Urinary bladder (tissue), 4 donors: ENCODE measurements around the gene GDF3. TPM values are rescaled to one million over a fixed set of nuclear protein-coding genes. Genes with fewer than 3 reads are reported as not detected.
"Not testable (repeated sequence)": the region's sequence is repeated elsewhere in the genome, so short reads cannot be mapped to it uniquely, and the experiment has no call there.

Source experiments
- DNase-seq: peaks from one replicate; pipeline ENCODE4 v3.0.0-alpha.2; 2015; ENCODE audit errors: extremely low spot score
- H3K27ac ChIP-seq: one replicate; pipeline ENCODE4 v1.5.1; 2013; ENCODE audit warnings: low read depth, mild to moderate bottlenecking, moderate library complexity
- H3K36me3 ChIP-seq: one replicate; pipeline ENCODE4 v1.6.1; 2013; ENCODE audit warnings: mild to moderate bottlenecking, moderate library complexity; ENCODE audit not compliant: insufficient read depth
- H3K4me1 ChIP-seq: one replicate; pipeline ENCODE4 v1.6.1; 2013; ENCODE audit warnings: mild to moderate bottlenecking, moderate library complexity; ENCODE audit not compliant: insufficient read depth
- H3K4me3 ChIP-seq: one replicate; pipeline ENCODE4 v1.5.1; 2013; ENCODE audit warnings: low read depth, low read length
- WGBS: extraction: QIAGEN DNeasy Blood & Tissue Kit; methylation state at CpG from one replicate; pipeline ENCODE4 v1.1.7; 2013; 5-methylcytosine and 5-hydroxymethylcytosine counted together
- polyA plus RNA-seq: library from polyadenylated mRNA; stranded (reverse); fragments of 200-250 nt; gene quantifications from one replicate; pipeline ENCODE4 v1.2.3, GENCODE V29; 2013
- total RNA-seq: library from RNA; depleted of rRNA; stranded (reverse); fragments of >200 nt; gene quantifications from one replicate; pipeline ENCODE4 v1.2.3, GENCODE V29; 2014
- donor health status: healthy with polysubstance abuse.
- donor health status: healthy.

The GDF3 gene
- total and polyA plus RNA-seq, 2 donors: 0.20 TPM; not detected in 1

DNA sequence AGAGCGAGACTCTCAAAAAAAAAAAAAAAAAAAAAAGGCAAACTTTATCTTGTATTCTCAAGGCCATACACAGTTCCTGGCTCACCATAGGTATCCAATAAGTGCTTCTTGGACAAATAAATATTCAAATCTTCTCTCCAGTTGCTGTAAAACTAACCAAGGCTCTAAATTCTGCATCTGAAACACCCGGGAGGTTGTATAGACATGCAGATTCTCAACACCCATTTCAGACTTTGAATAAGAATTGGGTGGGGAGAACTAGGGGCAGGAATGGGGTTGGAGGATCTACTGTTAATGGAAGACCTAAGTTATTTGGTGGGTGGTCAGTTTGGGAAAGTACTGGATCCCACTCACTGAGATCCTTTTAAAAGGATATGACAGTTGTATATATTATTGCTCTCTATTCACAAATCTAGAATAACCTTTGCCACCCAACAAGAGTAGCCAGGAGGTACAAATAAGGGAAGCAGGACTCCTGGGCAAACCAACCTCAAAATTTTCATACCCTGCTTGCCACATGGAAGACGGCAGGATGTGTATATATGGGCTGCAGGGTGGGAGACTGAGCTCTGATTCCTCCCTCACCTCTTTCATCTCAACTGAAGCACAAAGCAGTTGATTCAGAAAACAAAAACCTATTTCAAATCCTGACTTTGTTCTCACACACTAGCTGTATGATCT, 879 bp downstream of the GDF3 start:
- no peaks in the 10 kb centered on the region for H3K36me3 ChIP-seq
- no peaks in the 10 kb centered on the region for H3K4me1 ChIP-seq
- no peak overlapping the region for H3K4me3 ChIP-seq
- H3K27ac ChIP-seq: no peak overlapping the region
- 56% methylated on average over 3 of the region's 3 CpGs for WGBS
- no peak for DNase-seq

DNA sequence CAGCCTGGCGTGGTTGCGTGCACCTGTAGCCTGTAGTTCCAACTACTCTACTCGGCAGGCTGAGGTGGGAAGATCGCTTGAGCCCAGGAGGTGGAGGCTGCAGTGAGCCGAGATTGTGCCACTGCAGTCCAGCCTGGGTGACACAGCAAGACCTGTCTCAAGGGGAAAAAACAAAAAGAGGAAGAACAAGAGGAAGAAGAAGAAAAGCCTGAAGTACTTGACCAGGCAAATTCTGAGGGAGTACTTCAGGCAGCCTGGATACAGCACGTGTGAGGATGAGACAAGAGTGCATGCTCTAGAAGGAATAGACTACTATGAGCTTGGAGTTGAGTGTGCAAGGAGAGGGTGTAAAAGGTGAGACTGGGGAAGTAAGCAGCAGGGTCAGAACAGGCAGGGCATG, 1.8 kb downstream of the GDF3 start:
- whole genome bisulfite sequencing: 82% methylated on average over 6 of the region's 6 CpGs
- Histone ChIP-seq H3K27ac (no peak overlapping the region), H3K4me3 (no peak overlapping the region), H3K4me1 (no peaks in the 10 kb centered on the region), H3K36me3 (no peaks in the 10 kb centered on the region)
- no peak for DNase-seq

DNA sequence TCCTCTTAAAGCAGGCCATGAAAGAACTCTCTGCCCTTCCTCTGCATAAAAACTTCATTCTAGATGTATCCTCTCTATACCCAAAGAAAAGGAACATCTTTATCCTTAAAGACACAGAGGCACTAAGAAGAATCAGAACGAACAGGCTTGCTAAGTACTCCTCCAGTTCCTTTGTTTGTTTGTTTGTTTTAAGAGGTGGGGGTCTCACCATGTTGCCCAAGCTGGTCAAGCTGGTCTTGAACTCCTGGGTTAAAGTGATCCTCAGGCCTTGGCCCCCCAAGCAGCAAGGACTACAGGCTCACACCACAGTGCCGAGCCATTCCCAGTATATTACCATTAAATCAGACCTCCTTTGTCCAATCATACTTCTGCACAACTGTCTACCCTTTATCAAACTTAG, 14.0 kb downstream of the GDF3 start:
- no peaks in the 10 kb centered on the region for H3K4me1 ChIP-seq
- H3K27ac ChIP-seq: no peak overlapping the region
- no peak for DNase-seq
- no peak overlapping the region for H3K4me3 ChIP-seq
- WGBS: 55% methylated on average over 2 of the region's 2 CpGs
- H3K36me3 ChIP-seq: no peaks in the 10 kb centered on the region

DNA sequence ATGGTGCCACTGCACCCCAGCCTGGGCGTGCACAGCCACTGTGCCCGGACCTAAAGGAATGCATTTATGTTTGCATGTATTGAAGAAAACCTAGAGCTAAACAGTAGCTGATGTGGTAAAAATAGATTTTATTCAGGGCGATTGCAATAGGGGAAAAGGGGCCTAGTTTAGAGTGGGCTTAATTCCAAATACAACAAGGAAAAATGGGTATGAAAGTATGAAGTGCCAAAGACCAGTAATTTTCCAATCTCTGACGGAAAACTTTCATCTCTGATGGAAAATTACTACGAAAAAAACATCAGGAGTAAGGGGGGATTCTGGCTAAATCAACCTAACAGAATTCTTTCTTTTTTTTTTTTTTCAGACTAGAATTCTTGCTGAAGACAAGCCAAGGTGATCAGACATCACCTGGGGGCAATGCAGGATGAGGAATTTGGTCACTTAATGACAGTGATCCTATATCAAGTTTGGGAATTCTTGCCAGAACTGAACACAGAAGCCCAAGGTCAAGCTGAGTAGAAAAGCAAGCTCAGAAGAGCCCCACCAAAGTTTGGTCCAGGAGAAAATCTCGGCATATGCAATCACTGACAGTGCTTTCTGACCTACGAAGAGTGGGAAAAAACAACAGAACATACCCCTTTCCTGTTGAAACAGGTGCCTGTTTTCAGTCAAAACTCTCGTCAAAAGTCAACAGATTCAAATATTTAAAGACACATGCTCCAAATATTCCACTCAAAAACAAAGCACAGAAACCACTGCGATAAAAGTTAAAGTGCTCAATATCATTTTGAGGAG, 16.1 kb downstream of the GDF3 start:
- no peaks in the 10 kb centered on the region for H3K4me1 ChIP-seq
- 56% methylated on average over 9 of the region's 9 CpGs for WGBS
- H3K27ac ChIP-seq: no peak overlapping the region
- no peaks in the 10 kb centered on the region for H3K36me3 ChIP-seq
- H3K4me3 ChIP-seq: no peak overlapping the region
- DNase-seq: no peak

DNA sequence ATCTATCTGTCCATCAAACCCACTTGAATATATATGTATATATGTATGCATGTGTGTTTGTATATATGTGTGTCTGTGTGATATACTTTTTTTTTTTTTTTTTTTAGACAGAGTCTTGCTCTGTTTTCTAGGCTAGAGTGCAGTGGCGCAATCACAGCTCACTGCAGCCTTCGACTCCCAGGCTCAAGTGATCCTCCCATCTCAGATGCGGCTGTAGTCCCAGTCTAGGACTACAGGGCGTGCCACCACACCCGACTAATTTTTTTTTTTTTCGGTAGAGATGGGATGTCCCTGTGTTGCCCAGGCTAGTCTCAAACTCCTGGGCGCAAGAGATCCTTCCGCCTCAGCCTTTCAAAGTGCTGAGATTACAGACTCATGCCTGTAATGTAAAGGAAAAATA, 16.8 kb downstream of the GDF3 start:
- Histone ChIP-seq H3K36me3 (no peaks in the 10 kb centered on the region), H3K27ac (no peak overlapping the region), H3K4me1 (no peaks in the 10 kb centered on the region), H3K4me3 (no peak overlapping the region)
- DNase-seq: no peak
- 77% methylated on average over 8 of the region's 8 CpGs for WGBS

DNA sequence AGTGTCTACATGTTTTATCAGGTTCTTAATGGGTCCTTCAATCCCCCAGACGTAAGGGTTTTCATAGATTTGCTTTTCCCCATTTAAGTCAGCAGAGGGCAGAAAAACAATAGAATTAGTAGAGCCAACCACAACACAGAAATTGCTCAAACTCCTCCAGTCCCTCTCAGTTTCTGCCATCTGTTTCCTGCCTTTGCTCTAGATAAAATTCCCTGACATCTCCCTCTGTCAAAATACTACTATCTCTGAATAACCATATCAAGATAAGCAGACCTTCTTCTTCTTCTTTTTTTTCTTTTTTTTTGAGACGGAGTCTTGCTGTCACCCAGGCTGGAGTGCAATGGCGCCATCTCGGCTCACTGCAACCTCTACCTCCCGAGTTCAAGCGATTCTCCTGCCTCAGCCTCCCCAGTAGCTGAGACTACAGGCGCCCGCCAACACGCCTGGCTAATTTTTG, 18.1 kb downstream of the GDF3 start:
- not testable (repeated sequence) for H3K27ac ChIP-seq, H3K4me3 ChIP-seq, H3K4me1 ChIP-seq, H3K36me3 ChIP-seq
- peak; percentile 29 for DNase-seq
- 34% methylated on average over 9 of the region's 9 CpGs for WGBS

DNA sequence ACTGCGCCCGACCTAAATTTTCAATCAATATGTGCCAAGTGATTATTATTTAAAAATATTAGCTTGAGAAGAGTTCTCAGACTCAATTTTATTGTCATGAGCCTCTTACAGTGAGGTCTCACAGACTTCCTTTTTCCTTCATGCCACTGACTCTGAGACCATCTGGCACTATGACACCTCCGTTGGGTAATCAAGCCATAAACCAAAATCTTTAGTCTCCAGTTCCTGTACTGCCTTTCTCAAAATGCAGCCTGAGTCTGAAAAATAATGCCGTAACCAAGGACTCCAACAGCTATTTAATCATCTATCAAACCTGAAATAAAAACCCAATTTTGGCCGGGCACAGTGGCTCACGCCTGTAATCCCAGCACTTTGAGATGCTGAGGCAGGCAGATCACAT, 20.1 kb downstream of the GDF3 start:
- WGBS: 54% methylated on average over 6 of the region's 6 CpGs
- not testable (repeated sequence) for H3K27ac ChIP-seq, DNase-seq, H3K4me1 ChIP-seq, H3K4me3 ChIP-seq, H3K36me3 ChIP-seq

DNA sequence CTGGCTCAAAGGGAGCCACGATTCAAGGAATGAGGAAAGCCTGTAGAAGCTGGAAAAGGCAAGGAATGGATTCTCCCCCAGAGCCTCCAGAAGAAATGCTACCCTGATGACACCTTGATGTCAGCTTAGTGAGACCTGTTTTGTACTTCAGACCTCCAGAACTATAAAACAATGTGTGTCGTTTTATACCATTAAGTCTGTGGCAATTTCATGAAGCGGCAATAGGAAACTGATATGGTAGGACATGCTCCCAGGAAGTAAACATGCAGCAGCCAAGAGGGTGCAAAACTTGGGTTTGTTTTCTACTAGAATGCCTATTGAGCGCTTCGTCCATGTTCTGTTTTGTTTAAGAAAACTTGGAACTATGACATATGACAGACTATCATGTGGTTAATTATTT, 27.4 kb downstream of the GDF3 start:
- no peak for DNase-seq
- H3K27ac ChIP-seq: no peak overlapping the region
- 75% methylated on average over 5 of the region's 5 CpGs for WGBS
- no peaks in the 10 kb centered on the region for H3K36me3 ChIP-seq
- no peaks in the 10 kb centered on the region for H3K4me1 ChIP-seq
- no peak overlapping the region for H3K4me3 ChIP-seq

DNA sequence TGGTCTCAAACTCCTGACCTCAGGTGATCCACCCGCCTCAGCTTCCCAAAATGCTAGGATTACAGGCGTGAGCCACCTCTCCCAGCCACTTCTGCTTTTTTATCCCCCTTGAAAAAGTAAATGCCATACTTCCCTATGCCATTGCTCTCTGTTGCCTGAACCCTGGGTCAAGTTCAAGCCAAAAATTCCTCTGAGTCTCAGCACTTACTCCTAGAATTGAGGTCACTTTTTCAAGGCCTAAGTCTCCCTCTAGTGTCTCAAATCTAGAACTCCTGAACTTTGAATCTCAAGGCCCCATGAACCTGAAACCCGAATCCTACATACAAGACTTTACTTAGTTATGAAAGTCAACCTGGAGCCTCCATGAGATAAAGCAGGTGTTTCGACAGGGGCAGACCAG, 28.4 kb downstream of the GDF3 start:
- no peak for DNase-seq
- H3K4me1 ChIP-seq: no peaks in the 10 kb centered on the region
- no peaks in the 10 kb centered on the region for H3K36me3 ChIP-seq
- no peak overlapping the region for H3K4me3 ChIP-seq
- no peak overlapping the region for H3K27ac ChIP-seq
- 69% methylated on average over 4 of the region's 4 CpGs for WGBS

DNA sequence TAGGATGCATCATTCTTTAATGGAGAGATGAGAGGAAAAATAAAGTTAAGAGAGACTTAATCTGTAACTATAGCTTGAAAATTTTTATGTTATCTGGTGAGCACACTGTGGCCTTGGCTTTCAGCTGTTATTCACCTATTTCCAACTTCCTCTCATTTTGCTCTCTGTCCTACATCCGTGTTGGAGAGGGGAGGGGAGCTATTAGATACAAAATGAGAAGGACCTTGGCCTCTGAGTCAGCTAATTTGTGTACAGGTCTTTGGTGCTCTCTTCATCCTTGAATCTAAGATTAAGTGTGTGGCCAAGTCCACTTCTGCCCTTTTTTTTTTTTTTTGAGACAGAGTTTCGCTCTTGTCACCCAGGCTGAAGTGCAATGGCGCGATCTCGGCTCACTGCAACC, 29.0 kb downstream of the GDF3 start:
- Histone ChIP-seq H3K27ac (no peak overlapping the region), H3K36me3 (no peaks in the 10 kb centered on the region), H3K4me1 (no peaks in the 10 kb centered on the region), H3K4me3 (no peak overlapping the region)
- 91% methylated on average over 5 of the region's 5 CpGs for WGBS
- no peak for DNase-seq

DNA sequence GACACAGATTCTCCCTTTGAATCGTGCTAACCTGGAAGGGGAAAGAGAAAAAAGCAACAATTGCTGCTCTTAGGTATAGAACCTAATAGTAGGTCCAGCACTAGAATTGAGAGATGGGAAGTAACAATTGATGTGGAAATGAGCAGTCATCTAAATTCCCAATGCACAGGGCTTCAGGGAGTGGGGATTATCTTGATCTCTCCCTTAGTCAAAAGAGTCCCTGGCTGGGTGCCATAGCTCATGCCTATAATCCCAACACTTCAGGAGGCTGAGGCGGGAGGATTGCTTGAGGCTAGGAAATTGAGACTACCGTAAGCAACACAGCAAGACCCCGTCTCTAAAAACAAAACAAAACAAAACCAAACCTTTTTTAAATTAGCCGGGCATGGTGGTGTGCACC, 33.8 kb downstream of the GDF3 start:
- Histone ChIP-seq H3K4me1 (no peaks in the 10 kb centered on the region), H3K36me3 (no peaks in the 10 kb centered on the region), H3K27ac (no peak overlapping the region), H3K4me3 (no peak overlapping the region)
- 81% methylated on average over 5 of the region's 5 CpGs for WGBS
- no peak for DNase-seq

DNA sequence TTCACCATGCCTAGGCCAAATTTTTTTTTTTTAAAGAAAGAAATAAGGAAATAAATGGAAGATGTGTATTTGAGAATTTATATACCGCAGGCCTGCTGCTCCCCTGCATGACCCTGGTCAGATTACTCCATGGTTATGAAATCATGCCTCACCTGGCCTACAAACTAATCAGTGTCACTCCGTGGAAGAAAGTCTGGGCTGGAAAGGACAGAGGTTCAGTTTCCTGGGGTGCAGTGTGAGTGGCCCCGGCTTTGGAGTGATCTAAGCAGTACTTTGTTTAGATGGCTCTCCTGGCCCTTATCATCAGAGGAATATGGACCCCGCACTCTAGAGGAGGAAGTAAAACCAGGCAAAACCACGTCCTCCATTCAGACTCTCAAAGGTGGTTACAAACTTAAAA, 39.5 kb downstream of the GDF3 start:
- no peak for DNase-seq
- no peak overlapping the region for H3K4me3 ChIP-seq
- no peaks in the 10 kb centered on the region for H3K4me1 ChIP-seq
- H3K36me3 ChIP-seq: no peaks in the 10 kb centered on the region
- H3K27ac ChIP-seq: no peak overlapping the region
- 72% methylated on average over 5 of the region's 5 CpGs for WGBS

DNA sequence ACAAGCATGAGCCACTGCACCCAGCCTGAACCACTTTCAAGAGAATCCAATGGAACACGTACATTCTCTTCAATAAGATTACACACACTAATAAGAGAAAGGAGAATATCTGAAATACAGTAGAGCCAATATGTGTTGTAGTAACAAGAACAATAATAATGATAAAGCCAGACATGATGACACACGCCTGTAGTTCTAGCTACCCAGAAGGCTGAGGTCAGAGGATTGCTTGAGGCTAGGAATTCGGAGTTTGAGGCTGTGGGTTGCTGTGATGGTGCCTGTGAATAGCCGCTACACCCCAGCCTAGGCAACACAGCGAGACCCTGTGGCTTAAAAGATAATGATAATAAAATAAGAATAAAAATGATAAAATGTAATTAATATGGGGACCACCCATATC, 45.5 kb downstream of the GDF3 start:
- Histone ChIP-seq H3K27ac (no peak overlapping the region), H3K36me3 (no peaks in the 10 kb centered on the region), H3K4me3 (no peak overlapping the region), H3K4me1 (no peaks in the 10 kb centered on the region)
- no peak for DNase-seq
- WGBS: 86% methylated on average over 5 of the region's 5 CpGs

DNA sequence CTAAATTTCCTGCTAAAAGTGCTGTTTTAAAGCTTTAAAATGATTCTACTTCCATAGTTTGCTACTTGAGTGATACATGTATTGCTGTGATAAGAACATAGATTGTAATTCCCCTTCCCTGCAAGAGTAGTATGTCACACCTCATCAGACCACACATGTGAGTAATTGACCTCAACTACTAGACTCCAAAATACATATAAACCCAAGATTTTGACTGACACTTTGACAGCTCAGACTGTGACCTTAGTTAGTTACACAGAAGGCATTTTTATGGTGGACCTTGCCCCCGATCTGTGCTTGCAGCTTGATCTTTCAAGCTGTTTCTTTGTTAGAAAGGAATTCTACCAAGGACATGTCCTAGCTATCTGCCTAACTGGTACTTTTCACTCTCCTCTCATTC, 48.5 kb downstream of the GDF3 start:
- H3K4me1 ChIP-seq: no peaks in the 10 kb centered on the region
- WGBS: 54% methylated on average over 1 of the region's 1 CpG
- no peak for DNase-seq

More for the DNA sequence above, 48.5 kb downstream of the GDF3 start:
- H3K27ac ChIP-seq: no peak overlapping the region
- H3K36me3 ChIP-seq: no peaks in the 10 kb centered on the region
- no peak overlapping the region for H3K4me3 ChIP-seq
